ENCODE results near the gene TMEM120B. TPM values are rescaled to one million over a fixed set of nuclear protein-coding genes. Genes with fewer than 3 reads are reported as not detected.
"Not testable (repeated sequence)": the region's sequence is repeated elsewhere in the genome, so short reads cannot be mapped to it uniquely, and the experiment has no call there.

Gene TMEM120B
- total RNA-seq, 2 experiments from 2014 or later: 7.6 to 8.2 TPM

- CTCF ChIA-PET: interaction anchor here (1.0 to 26.5 kb wide), 7 partner anchors 4 to 106 kb away, joined by 3 to 956 read pairs (median 4); partner anchors contain the start of genes PSMD9, RHOF and SETD1B
- Mint-ChIP-seq H3K9me3 (ENCODE audit: insufficient read depth) (no peaks in the 10 kb centered on the region), H3K27me3 (ENCODE audit: low read depth) (no peaks in the 10 kb centered on the region), H3K4me1 (ENCODE audit: low read depth) (peaks cover 85% of the 10 kb centered on the region), H3K4me3 (peak overlapping the region; percentile 94), H3K27ac (peak overlapping the region; percentile 99), H3K36me3 (ENCODE audit: low read depth) (peaks cover 78% of the 10 kb centered on the region)
- peak; percentile 6 for ATAC-seq
- DNase-seq: peak; percentile 76
- POLR2A ChIA-PET: interaction anchor here (2.1 to 26.9 kb wide), 2 partner anchors 11 to 18 kb away, joined by 8 to 543 read pairs; partner anchors contain the start of gene SETD1B
Observed at GRCh38 chr12:121787063-121788025, 74.8 kb downstream of the TMEM120B start.

GRCh38 chr12:121788176-121788818 lies 75.7 kb downstream of the TMEM120B start:
- no peak for DNase-seq
- H3K27ac Mint-ChIP-seq: peak overlapping the region; percentile 99
- ChIA-PET POLR2A (interaction anchor here (26.9 kb wide), 1 partner anchor 17 kb away, joined by 543 read pairs; the partner anchor contains the start of gene SETD1B), CTCF (interaction anchor here (1.1 to 26.5 kb wide), 4 partner anchors 8 to 105 kb away, joined by 3 to 956 read pairs (median 292); partner anchors contain the start of gene SETD1B)
- H3K27me3 Mint-ChIP-seq (ENCODE audit: low read depth): no peaks in the 10 kb centered on the region
- no peaks in the 10 kb centered on the region for H3K9me3 Mint-ChIP-seq (ENCODE audit: insufficient read depth)
- no peak for ATAC-seq
- peak overlapping the region; percentile 94 for H3K4me3 Mint-ChIP-seq
- H3K36me3 Mint-ChIP-seq (ENCODE audit: low read depth): peaks cover 75% of the 10 kb centered on the region
- H3K4me1 Mint-ChIP-seq (ENCODE audit: low read depth): peaks cover 76% of the 10 kb centered on the region

- Mint-ChIP-seq H3K27me3 (ENCODE audit: low read depth) (no peaks in the 10 kb centered on the region), H3K4me1 (ENCODE audit: low read depth) (peaks cover 68% of the 10 kb centered on the region), H3K36me3 (ENCODE audit: low read depth) (peaks cover 71% of the 10 kb centered on the region), H3K9me3 (ENCODE audit: insufficient read depth) (no peaks in the 10 kb centered on the region), H3K27ac (peak overlapping the region; percentile 99), H3K4me3 (peak overlapping the region; percentile 94)
- POLR2A ChIA-PET: interaction anchor here (0.7 to 26.9 kb wide), 7 partner anchors 8 to 292 kb away, joined by 3 to 543 read pairs (median 4); partner anchors contain the start of genes ORAI1, SETD1B and TMEM120B
- ATAC-seq: peak; percentile 7
- CTCF ChIA-PET: interaction anchor here (0.6 to 26.5 kb wide), 8 partner anchors 10 to 164 kb away, joined by 3 to 956 read pairs (median 4); partner anchors contain the start of genes CFAP251, PSMD9, SETD1B and TMEM120B
- peak; percentile 70 for DNase-seq
Observed at GRCh38 chr12:121789233-121789781, 76.8 kb downstream of the TMEM120B start.

- Mint-ChIP-seq H3K27me3 (ENCODE audit: low read depth) (no peaks in the 10 kb centered on the region), H3K9me3 (ENCODE audit: insufficient read depth) (no peaks in the 10 kb centered on the region), H3K4me3 (peak overlapping the region; percentile 94), H3K27ac (peak overlapping the region; percentile 99), H3K36me3 (ENCODE audit: low read depth) (peaks cover 67% of the 10 kb centered on the region), H3K4me1 (ENCODE audit: low read depth) (peaks cover 68% of the 10 kb centered on the region)
- POLR2A ChIA-PET: interaction anchor here (0.6 to 26.9 kb wide), 9 partner anchors 8 to 291 kb away, joined by 3 to 543 read pairs (median 4); partner anchors contain the start of genes ORAI1, SETD1B and TMEM120B
- CTCF ChIA-PET: interaction anchor here (0.5 to 26.5 kb wide), 9 partner anchors 11 to 165 kb away, joined by 3 to 956 read pairs (median 4); partner anchors contain the start of genes CFAP251, PSMD9, SETD1B and TMEM120B
- DNase-seq (peak; percentile 98), ATAC-seq (peak; percentile 60)
Observed at GRCh38 chr12:121789800-121790728, 77.5 kb downstream of the TMEM120B start.

- not testable (repeated sequence) for H3K9me3 Mint-ChIP-seq (ENCODE audit: insufficient read depth); DNase-seq; H3K27me3 Mint-ChIP-seq (ENCODE audit: low read depth); ATAC-seq
- H3K27ac Mint-ChIP-seq: peak overlapping the region; percentile 99
- peaks cover 70% of the 10 kb centered on the region for H3K4me1 Mint-ChIP-seq (ENCODE audit: low read depth)
- CTCF ChIA-PET: interaction anchor here (11.6 to 26.5 kb wide), 2 partner anchors 12 to 15 kb away, joined by 581 to 956 read pairs; partner anchors contain the start of gene SETD1B
- POLR2A ChIA-PET: interaction anchor here (0.7 to 26.9 kb wide), 5 partner anchors 9 to 414 kb away, joined by 4 to 543 read pairs (median 17); partner anchors contain the start of genes SETD1B and TMEM120B
- peaks cover 69% of the 10 kb centered on the region for H3K36me3 Mint-ChIP-seq (ENCODE audit: low read depth)
- peak overlapping the region; percentile 94 for H3K4me3 Mint-ChIP-seq
Observed at GRCh38 chr12:121790785-121791184, 78.2 kb downstream of the TMEM120B start.

- Mint-ChIP-seq H3K27me3 (ENCODE audit: low read depth) (no peaks in the 10 kb centered on the region), H3K4me3 (peak overlapping the region; percentile 94), H3K27ac (peak overlapping the region; percentile 99), H3K9me3 (ENCODE audit: insufficient read depth) (no peaks in the 10 kb centered on the region), H3K4me1 (ENCODE audit: low read depth) (peaks cover 62% of the 10 kb centered on the region), H3K36me3 (ENCODE audit: low read depth) (peaks cover 60% of the 10 kb centered on the region)
- DNase-seq (peak; percentile 49), ATAC-seq (no peak)
- ChIA-PET POLR2A (interaction anchor here (0.6 to 26.9 kb wide), 9 partner anchors 7 to 1501 kb away, joined by 3 to 543 read pairs (median 12); partner anchors contain the start of genes SETD1B and TMEM120B), CTCF (interaction anchor here (1.9 to 26.5 kb wide), 5 partner anchors 13 to 94 kb away, joined by 4 to 956 read pairs (median 73); partner anchors contain the start of genes SETD1B and TMEM120B)
Observed at GRCh38 chr12:121791671-121792551, 79.4 kb downstream of the TMEM120B start.

- peaks cover 59% of the 10 kb centered on the region for H3K36me3 Mint-ChIP-seq (ENCODE audit: low read depth)
- ChIA-PET CTCF (interaction anchor here (1.1 to 26.5 kb wide), 13 partner anchors 13 to 106 kb away, joined by 3 to 956 read pairs (median 27); partner anchors contain the start of genes PSMD9, SETD1B and TMEM120B), POLR2A (interaction anchor here (0.7 to 26.9 kb wide), 11 partner anchors 8 to 1501 kb away, joined by 3 to 543 read pairs (median 12); partner anchors contain the start of genes PSMD9, SETD1B and TMEM120B)
- H3K27me3 Mint-ChIP-seq (ENCODE audit: low read depth): no peaks in the 10 kb centered on the region
- H3K9me3 Mint-ChIP-seq (ENCODE audit: insufficient read depth): no peaks in the 10 kb centered on the region
- DNase-seq (peak; percentile 78), ATAC-seq (peak; percentile 21)
- peak overlapping the region; percentile 94 for H3K4me3 Mint-ChIP-seq
- H3K4me1 Mint-ChIP-seq (ENCODE audit: low read depth): peaks cover 60% of the 10 kb centered on the region
- peak overlapping the region; percentile 99 for H3K27ac Mint-ChIP-seq
Observed at GRCh38 chr12:121792607-121793439, 80.3 kb downstream of the TMEM120B start.

GRCh38 chr12:121793440-121793837 lies 80.9 kb downstream of the TMEM120B start, which contains the start of gene RHOF:
TSS of gene RHOF (minus strand) at chr12:121793688. CDS start at chr12:121793633, 55 bp downstream.
- peak within 1 kb of the TSS; percentile 94 for H3K4me3 Mint-ChIP-seq
- no peaks in the 10 kb centered on the region for H3K27me3 Mint-ChIP-seq (ENCODE audit: low read depth)
- POLR2A ChIA-PET: interaction anchor here (0.7 to 26.9 kb wide), 12 partner anchors 8 to 442 kb away, joined by 3 to 543 read pairs (median 9); partner anchors contain the start of genes PSMD9, SETD1B and TMEM120B
- CTCF ChIA-PET: interaction anchor here (1.1 to 26.5 kb wide), 39 partner anchors 12 to 303 kb away, joined by 3 to 956 read pairs (median 6); partner anchors contain the start of genes PSMD9, SETD1B and TMEM120B
- peak within 1 kb of the TSS; percentile 99 for H3K27ac Mint-ChIP-seq
- ATAC-seq: peak; percentile 22
- no peak for DNase-seq
- peaks cover 58% of the 10 kb centered on the region for H3K36me3 Mint-ChIP-seq (ENCODE audit: low read depth)
- peaks cover 60% of the 10 kb centered on the region for H3K4me1 Mint-ChIP-seq (ENCODE audit: low read depth)
- no peaks in the 10 kb centered on the region for H3K9me3 Mint-ChIP-seq (ENCODE audit: insufficient read depth)
